ENCODE data around the gene LRRC4C.
"Not testable (repeated sequence)": the region's sequence is repeated elsewhere in the genome, so short reads cannot be mapped to it uniquely, and the experiment has no call there.

LRRC4C gene

DNA sequence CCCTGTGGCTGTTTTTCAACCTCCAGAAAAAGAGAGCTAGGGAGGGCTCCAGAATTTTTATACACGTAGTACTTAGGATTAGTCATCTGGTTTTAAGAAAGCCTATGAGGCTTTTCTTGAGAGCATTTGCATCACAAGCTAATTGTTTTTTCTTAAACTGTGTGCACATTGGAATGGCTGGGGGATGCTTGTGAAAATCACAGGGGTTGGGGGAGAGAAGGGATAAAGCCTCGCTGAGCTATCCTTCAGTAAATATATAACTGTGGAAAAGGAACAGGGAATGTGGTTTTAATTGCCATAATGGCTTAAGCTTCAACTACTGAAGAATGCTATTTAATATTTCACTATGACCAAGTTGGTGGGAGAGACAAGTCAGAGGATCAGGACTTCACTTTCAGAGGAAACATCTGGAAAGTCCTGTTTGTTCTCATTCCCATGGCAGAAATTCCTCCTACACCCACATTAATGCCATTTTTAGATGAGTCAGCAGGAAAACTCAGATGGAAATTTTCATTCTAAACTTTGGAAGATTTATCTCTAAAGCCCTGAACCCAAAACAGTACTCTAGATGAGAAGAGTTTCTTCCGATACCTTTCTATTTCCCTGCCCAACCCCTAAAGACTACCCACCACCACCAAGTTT is 591.3 kb downstream of the LRRC4C start:
- no peak for DNase-seq (ENCODE audit: low spot score)

DNA sequence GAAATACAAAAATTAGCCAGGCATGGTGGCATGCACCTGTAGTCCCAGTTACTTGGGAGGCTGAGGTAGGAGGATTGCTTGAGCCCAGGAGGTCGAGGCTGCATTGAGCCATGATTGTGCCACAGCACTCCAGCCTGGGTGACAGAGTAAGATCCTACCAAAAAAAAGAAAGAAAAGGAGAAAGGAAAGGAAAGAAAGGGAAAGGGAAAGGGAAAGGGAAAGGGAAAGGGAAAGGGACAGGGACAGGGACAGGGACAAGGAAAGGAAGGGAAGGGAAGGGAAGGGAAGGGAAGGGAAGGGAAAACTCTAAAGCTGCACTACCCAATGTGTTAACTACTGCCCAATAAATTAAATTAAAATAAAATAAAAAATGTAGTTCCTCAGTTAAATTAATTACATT is 601.7 kb downstream of the LRRC4C start:
- DNase-seq (ENCODE audit: low spot score) = not testable (repeated sequence)

DNA sequence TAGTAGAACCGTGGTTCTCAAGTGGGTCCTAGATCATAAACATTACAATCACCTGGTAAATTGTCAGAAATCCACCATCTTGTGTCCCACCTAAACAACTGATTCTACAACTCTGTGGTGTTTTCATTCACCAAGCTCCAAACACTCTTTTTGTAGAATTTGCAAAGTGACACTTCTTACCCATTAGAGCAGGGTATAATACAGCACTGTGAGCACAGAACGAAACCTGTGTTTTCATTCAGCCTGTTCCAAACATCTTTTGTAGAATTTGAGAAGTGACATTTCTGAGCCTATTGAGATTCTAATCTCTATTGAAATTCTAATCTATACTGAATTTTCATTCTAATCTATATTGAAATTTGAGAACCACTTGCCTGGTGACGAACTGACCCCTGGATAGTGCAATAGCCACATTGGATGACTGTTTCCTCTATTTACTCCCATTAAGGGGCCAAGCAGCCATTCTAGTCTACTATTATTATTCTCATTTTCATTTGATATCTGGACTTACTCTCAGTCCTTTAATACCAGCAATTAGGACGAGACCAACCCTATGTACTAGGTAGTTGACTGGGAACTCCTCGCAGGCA is 616.6 kb downstream of the LRRC4C start:
- no peak for DNase-seq (ENCODE audit: low spot score)

DNA sequence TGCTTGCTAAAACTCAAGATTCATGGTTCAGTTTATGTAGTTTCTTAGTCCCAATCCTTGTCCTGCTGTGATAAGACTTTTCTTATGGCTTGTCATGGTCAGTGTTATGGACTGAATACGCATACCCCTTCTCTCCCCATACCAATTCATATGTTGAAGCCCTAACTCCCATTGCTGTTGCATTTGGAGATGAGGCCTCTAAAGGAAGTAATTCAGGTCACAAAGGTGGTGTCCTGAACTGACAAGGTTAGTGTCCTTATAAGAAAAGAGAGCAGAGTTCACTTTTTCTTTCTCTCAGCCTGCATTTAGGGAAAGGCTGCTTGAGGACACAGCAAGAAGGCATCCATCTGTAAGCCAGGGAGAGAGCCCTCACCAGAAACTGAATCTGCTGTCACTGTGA is 618.2 kb downstream of the LRRC4C start:
- DNase-seq (ENCODE audit: low spot score) = no peak

DNA sequence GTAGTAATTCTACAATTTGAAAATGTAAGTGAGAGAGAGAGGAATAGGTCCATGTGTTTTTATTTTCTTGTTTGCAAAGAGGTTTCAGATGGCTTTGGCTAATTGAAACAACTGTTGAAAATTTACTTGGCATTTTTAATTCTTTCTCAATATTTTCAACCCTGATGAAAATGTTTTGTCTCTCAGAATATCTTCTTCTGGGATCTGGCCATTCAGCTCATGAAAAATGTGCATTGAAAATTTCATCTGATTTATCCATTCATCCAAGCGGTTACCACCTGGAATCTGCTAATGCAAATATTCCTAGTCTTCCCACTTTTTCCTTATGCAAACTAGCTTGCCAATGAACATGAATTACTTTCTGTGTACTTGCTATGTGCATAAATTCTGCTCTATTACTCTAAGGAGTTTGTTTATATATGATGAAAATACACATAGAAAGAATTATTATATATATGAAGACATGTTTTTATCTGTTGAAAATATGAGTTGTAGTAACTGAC is 621.2 kb downstream of the LRRC4C start:
- no peak for DNase-seq (ENCODE audit: low spot score)

DNA sequence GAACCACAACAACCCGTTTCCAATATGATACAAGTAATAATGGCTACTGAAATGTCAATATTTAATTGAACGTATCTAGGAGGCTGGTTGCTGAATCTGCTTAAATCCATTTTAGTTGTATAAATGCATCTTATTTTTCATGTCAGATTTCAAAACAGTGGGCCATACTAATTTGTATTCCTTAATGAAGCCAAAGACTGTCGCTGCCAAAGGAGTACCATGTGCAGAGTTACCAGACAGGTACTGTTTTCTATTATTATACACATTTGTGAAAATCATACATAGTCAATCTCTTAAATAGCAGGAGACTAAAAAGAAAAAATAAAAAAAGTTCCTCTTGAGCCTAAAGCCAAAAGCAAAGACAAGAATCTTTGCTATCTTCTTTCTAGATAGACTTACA is 632.3 kb downstream of the LRRC4C start:
- no peak for DNase-seq (ENCODE audit: low spot score)

DNA sequence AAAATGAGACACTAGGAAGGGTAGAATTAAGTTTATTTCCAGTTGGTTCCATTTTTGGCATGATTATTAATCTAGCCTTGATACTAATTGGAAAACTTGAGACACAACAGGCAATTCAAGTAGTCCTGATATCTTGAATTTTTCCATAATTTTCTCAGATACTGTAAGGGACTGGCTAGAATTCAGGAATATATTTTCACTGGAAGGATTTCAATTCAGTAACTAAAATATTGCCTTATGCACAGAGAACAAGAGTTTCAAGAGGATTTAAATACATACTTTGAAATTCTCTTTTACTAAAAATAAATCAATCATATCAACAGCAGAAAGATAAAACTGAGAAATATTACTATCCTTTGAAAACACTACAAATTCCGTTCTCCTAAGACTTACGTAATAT is 632.9 kb downstream of the LRRC4C start:
- DNase-seq (ENCODE audit: low spot score) = no peak

DNA sequence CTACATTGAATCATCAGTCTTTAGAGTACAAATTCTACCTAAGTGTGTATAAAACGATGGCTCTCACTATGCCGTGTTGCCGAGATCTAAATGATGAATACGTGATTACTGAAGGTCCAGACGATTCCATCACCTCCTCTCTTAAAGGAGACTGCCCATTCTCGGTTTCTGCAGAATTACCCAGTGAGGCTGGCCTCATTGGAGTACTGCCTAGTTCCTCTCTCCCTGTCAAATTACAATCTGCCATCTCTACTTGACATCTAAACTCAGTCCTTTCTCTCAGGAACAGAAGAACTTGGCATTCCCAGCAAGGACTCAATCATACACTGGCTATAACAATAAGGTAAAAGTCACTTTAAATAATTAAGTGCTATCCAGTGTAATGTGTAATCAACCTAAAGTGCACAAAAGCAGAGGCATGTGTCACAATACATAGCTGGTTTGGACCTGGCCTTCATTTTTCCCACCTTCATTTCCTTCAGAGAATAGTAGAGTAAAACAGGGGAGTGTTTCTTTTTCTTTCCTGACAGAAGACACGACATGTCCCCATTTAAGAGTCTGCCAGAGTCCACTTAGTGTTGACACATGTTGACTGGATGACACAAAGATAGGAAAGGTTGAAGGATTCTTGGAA is 634.1 kb downstream of the LRRC4C start:
- DNase-seq (ENCODE audit: low spot score) = no peak

DNA sequence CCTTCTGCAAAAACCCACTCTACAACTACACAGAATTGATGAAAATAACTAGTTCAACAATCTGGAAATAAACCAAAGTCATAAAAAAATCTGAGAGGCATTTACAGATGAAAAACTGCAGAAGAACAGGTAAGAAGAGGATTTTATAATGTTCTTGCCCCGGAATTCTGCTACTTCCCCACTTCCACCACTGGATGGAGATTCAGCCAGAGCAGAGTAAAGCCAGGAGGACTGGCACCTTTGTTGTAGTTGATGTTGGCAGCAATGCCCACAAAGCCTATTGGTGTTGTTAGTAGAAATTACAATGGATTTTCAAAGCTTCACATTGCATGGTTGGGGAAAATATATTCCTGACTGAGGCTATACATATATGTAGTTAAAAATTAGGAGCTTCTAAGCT is 640.2 kb downstream of the LRRC4C start:
- no peak for DNase-seq (ENCODE audit: low spot score)

DNA sequence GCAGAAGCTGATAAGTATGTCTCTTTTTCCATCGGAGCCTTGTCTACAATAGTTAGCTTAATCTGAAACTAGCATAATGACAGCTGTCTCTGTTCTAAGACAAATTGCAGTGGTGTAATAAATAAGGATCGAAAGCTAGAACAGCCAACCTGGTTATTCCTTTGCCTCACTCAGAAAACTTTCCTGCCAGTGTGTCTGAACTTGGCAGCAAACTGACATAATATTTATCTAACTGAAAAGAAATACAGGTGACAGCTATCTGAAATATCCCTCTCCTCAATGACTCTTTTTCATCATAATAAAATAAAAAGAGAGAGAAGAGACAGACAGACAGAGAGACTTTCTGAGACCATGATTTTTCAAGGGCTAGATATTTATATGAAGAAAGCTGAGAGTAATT is 642.5 kb downstream of the LRRC4C start:
- DNase-seq (ENCODE audit: low spot score) = no peak

DNA sequence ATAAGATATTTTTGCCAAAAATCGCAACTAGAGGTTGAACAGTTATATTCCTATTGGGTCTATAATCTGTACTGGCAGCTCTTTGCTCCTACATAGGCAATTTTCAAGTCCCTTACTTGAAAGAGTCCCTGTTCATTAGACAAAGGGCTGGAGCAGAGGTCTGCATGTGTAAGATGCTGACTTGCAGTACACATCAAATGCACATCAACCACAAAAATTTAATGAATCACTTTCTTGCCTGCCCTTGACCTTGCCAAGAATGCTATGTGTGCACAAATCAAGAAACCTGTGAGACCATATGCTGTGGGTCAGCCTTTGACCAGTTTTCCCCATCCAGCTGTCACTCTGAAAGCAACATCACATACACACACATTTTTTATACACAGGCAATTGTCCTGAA is 661.5 kb downstream of the LRRC4C start:
- DNase-seq (ENCODE audit: low spot score) = no peak

DNA sequence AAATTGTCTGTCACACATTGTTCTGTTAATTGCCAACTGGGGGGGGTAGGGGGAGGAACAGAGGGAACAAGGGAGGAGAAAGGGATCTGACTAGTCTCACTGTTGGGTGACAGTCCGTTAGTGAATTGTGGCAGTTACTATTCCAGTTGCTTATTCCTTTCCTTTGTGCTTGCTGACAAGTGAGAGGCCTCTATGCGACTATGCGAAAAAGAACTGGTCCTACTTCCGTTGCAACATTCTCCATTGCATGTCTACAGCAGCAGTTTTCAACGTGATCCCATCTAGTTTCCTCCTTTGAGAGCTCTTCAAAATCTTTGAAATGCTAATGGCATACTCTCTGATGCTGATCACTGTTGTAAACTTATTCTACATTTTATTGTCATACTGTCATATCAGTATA is 672.2 kb downstream of the LRRC4C start:
- DNase-seq (ENCODE audit: low spot score) = no peak

DNA sequence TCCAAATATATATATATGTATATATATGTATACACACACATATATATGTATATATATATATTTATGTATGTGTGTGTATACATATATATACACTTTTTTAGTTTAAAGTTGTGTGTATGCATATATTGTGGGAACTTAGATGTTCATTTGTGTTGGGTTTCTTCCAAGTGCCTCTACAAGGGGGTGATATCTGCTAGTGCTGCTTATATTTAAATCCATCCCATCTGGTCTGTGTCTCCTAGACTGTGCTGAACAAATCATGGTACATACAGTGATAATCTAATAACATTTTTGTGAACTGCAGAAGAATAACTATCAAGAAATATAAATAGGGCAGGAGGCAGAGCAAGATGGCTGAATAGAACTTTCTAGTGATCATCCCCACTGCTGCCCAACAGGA is 696.4 kb downstream of the LRRC4C start:
- no peak for DNase-seq (ENCODE audit: low spot score)

DNA sequence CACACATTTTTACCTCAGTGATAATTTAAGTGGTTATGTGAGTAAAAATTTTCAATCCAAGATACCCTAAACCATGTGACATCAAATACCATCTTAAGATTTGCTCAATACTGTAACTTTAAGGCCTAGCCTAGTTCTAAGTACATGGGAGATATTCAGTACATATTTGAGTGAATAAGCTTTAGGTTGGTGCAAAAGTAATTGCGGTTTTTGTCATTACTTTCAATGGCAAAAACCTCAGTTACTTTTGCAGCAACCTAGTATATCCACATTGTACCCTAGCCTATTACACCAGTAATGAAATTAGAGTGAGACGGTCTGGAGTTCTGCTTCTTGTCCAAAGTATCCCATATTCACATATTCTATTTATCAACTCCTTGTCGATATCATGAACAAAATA is 700.1 kb downstream of the LRRC4C start:
- DNase-seq (ENCODE audit: low spot score) = no peak

DNA sequence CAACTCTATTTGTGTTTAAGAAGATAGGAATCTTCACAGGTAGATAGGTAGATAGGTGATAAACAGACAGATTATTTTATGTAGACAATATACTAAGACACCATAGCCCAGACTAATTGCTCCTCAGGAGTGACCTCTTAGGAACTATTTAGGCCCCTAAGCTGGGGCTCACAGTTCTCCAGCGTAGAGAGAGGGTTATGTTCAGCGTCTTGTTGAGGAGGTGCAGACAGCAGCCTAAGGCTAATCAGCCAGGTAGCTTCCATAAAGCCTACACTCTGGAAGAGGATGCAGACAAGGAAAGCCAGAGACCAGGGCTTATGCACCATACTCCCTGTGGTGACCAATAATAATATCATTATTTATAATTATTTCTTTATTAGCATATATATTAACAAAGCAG is 705.2 kb downstream of the LRRC4C start:
- no peak for DNase-seq (ENCODE audit: low spot score)

DNA sequence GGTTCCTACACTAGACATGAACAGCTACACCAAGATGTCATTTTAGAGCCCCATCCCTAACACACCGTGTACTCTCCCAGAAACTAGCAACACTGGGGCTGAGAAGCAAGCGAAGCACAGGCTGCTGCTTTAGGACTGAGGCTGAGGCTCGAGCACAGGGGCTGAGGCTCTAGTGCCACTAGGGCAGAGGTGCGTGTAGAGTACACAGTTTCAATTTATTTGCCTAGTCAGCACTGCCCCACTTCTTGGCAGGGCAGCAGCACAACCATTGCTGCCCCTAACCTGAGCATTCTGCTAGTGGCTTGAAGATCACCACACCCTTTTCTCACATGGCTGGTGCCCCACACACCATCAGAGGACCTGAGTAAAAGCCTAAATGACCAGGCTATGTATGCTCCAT is 713.2 kb downstream of the LRRC4C start:
- DNase-seq (ENCODE audit: low spot score) = no peak

DNA sequence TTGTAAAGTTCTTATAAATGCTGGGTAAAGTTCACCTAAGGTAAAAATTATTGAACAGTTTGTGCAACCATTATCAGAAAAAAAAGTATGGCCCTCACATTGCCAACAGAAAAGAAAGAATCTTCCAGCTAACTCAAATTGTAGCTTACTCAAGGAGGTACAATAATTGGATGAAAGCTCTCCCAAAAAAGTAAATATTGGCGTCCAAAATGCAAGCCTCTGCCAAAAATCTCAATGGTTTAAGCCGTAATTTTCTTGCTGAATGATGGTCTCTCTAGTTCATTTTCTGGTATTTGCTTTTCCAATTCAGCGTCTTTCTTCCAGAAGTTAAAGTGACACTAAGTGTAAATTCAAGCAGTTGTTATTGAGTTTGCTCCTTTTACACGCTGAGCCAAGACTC is 727.3 kb downstream of the LRRC4C start:
- no peak for DNase-seq (ENCODE audit: low spot score)

DNA sequence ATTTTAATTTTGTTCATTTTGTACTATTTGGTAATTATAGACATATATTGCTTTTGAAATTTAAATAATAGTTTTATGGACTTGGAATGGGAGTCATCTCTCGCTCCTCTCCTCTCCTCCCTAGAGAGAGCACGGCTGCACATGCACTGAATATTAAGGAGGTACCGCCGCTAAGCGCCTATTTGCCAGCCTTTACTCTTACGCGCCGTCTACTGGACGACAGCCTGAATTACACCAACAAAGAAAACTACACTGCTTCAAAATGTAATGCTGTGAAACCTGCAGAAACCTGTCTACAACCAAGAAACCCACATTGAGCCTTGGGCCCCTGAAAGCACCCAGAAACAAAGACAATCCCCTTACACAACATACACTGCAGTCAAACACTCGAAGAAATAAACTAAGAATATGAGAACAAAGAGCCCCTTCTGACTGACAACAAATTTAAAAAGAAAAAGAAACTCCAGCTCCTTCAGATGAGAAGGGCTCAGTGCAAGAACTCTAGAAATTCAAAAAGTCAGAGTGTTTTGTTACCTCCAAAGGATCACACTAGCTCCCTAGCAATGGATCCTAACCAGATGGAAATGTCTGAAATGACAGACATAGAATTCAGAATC is 737.2 kb downstream of the LRRC4C start:
- DNase-seq (ENCODE audit: low spot score) = no peak

DNA sequence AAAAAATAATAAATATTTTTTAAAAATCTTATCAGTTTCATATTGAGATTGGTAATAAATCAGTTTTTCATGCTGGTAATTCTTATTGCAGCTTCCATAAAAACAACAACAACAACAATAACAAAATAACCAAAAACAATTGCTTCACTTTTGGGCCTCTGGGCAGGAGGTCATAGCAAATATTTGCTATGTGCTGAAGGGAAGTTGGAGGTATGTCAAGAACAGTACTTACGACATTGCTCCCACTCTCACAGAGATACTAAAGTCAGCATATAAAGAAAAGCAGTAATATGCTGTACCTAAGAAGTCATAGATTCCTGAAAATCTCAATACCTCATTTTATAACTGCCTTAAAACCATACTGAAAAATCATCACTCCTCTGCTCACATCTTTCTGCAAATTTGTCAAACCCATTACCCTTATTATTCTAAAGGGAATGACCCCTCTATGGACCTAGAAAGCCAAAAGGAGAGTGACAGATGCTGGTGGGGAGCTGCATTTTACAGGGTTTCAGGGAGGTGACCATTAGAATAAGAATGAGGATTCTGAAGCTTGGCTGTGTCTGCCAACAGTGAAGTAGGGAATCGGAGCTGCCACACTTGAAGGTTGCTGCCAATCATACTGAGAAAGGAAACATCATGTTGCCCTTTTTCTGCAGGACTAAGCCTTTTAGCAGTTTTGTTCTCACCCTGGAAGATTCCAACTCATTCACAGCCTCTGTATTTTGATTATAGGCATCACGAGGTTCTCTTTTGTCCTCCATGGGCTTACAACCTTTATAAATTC is 742.9 kb downstream of the LRRC4C start:
- DNase-seq (ENCODE audit: low spot score) = no peak

DNA sequence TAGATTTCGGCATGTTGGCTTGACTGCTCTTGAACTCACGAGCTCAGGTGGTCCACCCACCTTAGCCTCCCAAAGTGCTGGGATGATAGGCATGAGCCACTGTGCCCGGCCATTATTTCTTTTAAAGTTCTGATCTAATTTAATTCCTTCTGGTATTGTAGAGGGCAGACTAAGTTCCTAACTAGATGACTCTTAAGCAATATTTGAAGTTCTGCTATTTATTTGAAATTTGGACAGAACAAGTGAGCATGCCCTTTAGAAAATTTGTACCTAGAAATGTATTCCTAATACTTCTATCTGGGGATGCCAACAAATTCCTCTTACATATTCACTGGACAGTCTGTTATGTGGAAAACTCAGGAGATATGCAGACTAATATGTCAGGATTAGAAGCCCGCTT is 746.4 kb downstream of the LRRC4C start:
- DNase-seq (ENCODE audit: low spot score) = no peak

DNA sequence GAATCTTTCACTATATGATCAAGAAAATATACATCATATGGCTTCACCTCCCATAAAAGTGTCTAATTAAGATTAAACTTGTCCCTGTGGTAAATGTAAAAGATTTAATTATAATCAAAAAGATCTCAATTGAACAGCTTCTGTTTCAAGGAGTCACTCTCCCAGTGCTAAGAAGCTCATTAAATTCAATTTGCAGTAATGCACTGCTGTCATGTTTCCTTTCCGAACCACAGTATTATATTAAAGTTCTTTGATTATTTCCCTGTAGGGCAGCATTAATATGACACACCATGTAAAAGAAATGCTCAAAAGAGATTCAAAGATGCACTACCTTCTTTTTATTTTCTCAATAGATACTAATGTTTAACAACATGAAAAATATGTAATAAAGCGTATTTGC is 758.4 kb downstream of the LRRC4C start:
- no peak for DNase-seq (ENCODE audit: low spot score)

DNA sequence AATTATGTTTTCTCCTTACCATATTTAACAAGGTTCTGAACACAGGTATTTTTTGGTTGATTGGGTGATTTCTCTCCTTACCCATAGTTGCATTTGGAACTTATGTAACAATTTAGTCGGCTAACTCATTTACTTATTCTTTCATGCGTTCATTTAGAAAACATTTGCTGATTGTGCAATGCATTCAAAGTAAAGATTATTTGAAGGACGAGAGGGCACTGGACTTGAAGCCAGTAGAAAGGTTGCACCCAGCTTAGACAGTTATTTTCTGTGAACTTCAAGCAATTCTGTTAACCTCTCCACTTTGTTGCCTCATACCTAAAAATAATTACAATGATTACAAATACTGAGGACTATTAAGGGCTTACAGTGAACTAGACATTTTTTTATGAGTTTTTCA is 769.6 kb downstream of the LRRC4C start:
- DNase-seq (ENCODE audit: low spot score) = no peak

DNA sequence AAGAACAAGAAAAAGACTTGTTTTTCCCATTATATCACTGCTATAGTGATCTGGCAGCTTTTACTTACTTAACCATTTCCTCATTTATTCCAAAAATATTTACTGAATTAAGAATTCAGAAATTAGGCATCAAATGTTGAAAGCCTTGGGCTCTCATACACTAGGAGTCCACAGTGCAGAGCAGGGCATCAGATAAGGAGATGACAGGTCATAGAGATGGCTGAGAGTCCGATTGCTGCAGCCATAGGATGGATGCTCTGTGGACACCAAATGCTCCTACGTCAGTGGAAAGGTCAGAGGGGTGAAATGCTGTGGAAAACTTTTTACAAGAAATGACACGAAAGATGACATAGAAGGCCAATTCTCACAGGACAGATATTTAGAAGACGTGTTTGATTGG is 771.1 kb downstream of the LRRC4C start:
- no peak for DNase-seq (ENCODE audit: low spot score)
